Endothelial cell (in vitro differentiated cells): ENCODE data around the gene TXLNB. TPM values are rescaled to one million over a fixed set of nuclear protein-coding genes. Genes with fewer than 3 reads are reported as not detected.

Source experiments
- DNase-seq: peaks from one replicate; pipeline ENCODE4 v3.0.0; 2021; ENCODE audit warnings: low spot score
- H3K27ac Mint-ChIP-seq: one replicate; pipeline ENCODE4 v1.8.0; 2021; ENCODE audit warnings: mixed read lengths, inconsistent platforms; ENCODE audit not compliant: unreplicated experiment
- H3K27me3 Mint-ChIP-seq: one replicate; pipeline ENCODE4 v1.8.0; 2021; ENCODE audit warnings: mild to moderate bottlenecking, moderate library complexity, mixed read lengths, inconsistent platforms; ENCODE audit not compliant: unreplicated experiment
- H3K36me3 Mint-ChIP-seq: one replicate; pipeline ENCODE4 v1.8.0; 2021; ENCODE audit warnings: mild to moderate bottlenecking, low read depth, mixed read lengths, inconsistent platforms; ENCODE audit not compliant: unreplicated experiment
- H3K4me1 Mint-ChIP-seq: one replicate; pipeline ENCODE4 v1.8.0; 2021; ENCODE audit warnings: mild to moderate bottlenecking, mixed read lengths, inconsistent platforms; ENCODE audit not compliant: unreplicated experiment
- H3K4me3 Mint-ChIP-seq: one replicate; pipeline ENCODE4 v1.8.0; 2021; ENCODE audit warnings: mild to moderate bottlenecking, mixed read lengths, inconsistent platforms; ENCODE audit not compliant: unreplicated experiment
- H3K9me3 Mint-ChIP-seq: one replicate; pipeline ENCODE4 v1.8.0; 2021; ENCODE audit warnings: mixed read lengths, inconsistent platforms; ENCODE audit not compliant: unreplicated experiment
- total RNA-seq: library from RNA; stranded (reverse); fragmentation: NEBNext Ultra II Directional; extraction: Animal tissue kit (Norgen Biotek cat#: 25700); gene quantifications from one replicate; pipeline ENCODE4 v1.2.1, GENCODE V29; 2021; ENCODE audit not compliant: unreplicated experiment
- TF ChIP-seq, protein P1 (sequence below): fragments of 200-600 bp; sonication (generic); IDR thresholded peaks from one replicate; pipeline ENCODE4 v1.5.0; 2021; ENCODE audit warnings: antibody characterized with exemption; ENCODE audit not compliant: unreplicated experiment

Gene TXLNB
- total RNA-seq, 1 donor from 2014 or later: 0.41 TPM

DNA sequence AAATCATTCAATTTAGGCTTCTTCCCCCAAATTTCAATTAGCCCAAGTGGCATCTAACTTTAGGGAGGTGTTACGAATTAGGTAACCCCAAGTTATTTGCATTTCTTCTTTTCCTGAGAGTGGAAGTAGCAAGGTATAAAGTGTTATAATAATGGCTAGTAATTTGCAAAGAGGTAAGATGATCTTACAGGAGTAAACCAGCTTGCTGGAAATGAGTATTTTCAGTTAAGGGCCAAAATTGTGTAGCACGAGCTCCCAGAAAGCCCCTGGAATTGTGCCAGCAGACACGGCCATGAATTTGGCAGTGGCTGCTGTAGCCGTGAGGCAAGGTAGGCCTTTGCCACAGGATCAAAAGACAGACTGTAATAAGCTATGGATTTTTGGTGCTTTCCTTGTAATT, 44.7 kb upstream of the TXLNB start:
- H3K9me3 Mint-ChIP-seq: no peaks in the 10 kb centered on the region
- DNase-seq: no peak
- H3K27me3 Mint-ChIP-seq: peaks cover 2% of the 10 kb centered on the region
- H3K4me3 Mint-ChIP-seq: no peak overlapping the region
- H3K4me1 Mint-ChIP-seq: peaks cover 3% of the 10 kb centered on the region
- no peak overlapping the region for H3K27ac Mint-ChIP-seq
- H3K36me3 Mint-ChIP-seq: no peaks in the 10 kb centered on the region
- TF ChIP-seq, protein P1, sequence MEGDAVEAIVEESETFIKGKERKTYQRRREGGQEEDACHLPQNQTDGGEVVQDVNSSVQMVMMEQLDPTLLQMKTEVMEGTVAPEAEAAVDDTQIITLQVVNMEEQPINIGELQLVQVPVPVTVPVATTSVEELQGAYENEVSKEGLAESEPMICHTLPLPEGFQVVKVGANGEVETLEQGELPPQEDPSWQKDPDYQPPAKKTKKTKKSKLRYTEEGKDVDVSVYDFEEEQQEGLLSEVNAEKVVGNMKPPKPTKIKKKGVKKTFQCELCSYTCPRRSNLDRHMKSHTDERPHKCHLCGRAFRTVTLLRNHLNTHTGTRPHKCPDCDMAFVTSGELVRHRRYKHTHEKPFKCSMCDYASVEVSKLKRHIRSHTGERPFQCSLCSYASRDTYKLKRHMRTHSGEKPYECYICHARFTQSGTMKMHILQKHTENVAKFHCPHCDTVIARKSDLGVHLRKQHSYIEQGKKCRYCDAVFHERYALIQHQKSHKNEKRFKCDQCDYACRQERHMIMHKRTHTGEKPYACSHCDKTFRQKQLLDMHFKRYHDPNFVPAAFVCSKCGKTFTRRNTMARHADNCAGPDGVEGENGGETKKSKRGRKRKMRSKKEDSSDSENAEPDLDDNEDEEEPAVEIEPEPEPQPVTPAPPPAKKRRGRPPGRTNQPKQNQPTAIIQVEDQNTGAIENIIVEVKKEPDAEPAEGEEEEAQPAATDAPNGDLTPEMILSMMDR: no peak

DNA sequence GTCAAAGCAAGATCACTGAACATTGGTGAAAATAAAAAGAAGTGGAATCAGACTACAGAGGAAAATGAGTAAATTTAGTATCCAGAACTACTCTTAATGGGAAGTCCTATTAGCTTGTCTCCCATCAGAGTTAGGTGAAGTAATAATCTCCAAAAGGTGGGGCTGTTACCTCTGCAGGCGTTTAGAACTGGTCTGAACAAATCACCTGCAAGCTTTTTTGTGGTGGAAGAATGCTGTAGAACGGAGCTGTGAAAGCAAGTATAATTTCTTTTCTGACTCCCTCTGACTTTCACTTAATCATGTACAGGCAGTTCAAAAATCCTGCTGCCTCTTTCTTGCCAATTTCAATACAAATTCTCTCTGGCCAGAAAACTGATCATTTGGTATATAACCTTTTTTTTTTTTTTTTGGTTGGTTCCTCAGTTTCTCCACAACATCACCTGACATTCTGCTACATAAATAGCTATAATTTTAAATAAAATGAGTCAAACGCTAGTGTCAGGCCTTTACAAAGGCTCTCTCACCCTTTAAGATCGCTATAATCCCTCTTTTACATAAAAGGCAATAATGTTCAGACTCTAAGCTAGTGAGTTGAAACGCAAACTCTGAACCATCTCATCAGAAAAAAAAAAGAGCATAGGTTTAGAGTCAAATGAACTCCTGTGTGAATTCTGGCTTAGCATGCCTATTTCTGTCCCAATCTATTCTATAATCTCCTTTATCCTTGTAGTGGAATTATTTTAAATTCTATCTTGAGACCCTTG, 43.8 kb upstream of the TXLNB start:
- no peaks in the 10 kb centered on the region for H3K36me3 Mint-ChIP-seq
- TF ChIP-seq, protein P1: no peak
- H3K27me3 Mint-ChIP-seq: peaks cover 2% of the 10 kb centered on the region
- no peak overlapping the region for H3K27ac Mint-ChIP-seq
- no peak overlapping the region for H3K4me3 Mint-ChIP-seq
- peaks cover 3% of the 10 kb centered on the region for H3K4me1 Mint-ChIP-seq
- no peak for DNase-seq
- no peaks in the 10 kb centered on the region for H3K9me3 Mint-ChIP-seq

DNA sequence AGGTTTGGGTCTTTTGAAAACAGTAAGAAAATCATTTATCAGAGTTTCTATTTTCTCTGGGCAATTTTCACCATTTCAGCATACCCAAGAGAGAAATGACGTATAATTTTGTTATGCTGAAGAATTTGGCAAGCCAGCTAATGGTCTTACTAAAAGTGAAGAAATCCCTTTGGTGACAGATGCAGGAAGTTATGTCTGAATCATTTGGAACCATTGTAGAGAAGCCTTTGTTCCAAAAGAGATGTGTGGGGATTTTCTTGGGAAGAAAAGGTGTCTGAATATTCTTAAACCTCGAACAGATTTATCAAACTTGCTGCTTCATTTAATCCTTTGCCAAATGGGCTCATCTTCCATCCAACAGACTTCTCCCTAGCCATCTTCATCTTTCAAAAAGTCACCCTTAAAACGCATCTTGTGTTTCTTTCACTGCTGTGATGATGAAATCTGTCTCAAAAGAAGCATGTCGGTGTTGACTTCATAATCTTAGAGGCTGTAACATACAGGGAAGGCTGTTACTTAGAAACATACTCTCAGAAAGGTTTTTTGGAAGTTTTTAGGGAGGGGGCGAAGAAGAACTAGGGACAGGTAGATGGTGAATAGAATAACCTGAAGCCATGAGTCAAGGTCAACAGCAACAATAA, 43.1 kb upstream of the TXLNB start:
- H3K27me3 Mint-ChIP-seq: peaks cover 2% of the 10 kb centered on the region
- H3K27ac Mint-ChIP-seq: no peak overlapping the region
- no peaks in the 10 kb centered on the region for H3K36me3 Mint-ChIP-seq
- H3K4me1 Mint-ChIP-seq: peaks cover 3% of the 10 kb centered on the region
- no peak for DNase-seq
- TF ChIP-seq, protein P1: no peak
- H3K9me3 Mint-ChIP-seq: no peaks in the 10 kb centered on the region
- H3K4me3 Mint-ChIP-seq: no peak overlapping the region

DNA sequence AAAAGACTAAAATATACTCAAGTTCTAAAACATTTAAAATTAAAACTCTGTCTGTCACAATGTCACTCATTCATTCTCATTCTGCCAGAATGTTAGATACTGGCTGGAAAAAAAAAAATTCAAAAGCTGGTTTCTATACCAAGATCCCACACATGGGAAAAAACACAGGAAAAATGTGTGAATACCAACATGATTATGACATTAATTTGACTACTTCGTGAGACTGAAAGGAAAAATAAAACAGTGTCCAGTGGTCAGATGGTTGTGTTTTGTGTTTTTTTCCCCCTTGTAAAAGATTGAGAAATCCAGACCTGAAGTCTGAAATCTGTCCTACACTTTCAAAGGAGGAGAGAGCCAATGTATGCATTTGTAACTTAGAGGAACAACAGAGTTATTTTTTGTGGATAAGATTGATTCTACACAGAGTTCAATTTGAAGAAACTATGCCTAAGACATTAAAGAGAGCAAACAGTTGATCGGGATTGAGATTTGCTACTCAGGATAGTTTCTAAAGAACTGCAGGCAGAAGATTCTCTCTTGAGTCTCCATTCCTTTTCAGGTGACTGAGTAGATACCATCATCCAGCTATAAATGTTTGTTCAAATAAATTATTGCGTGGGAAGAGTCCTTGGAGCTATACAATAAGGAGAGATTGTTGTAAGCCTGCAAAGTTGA, 39.2 kb upstream of the TXLNB start:
- Mint-ChIP-seq H3K9me3 (no peaks in the 10 kb centered on the region), H3K27me3 (no peaks in the 10 kb centered on the region), H3K36me3 (no peaks in the 10 kb centered on the region), H3K4me3 (no peak overlapping the region), H3K4me1 (peaks cover 3% of the 10 kb centered on the region), H3K27ac (no peak overlapping the region)
- no peak for DNase-seq
- TF ChIP-seq, protein P1: no peak
